IMR-90 (cell line): ENCODE data around the gene ZMYM4. TPM values are rescaled to one million over a fixed set of nuclear protein-coding genes. Genes with fewer than 3 reads are reported as not detected.

Source experiments
- ATAC-seq: fragments of 200-7000 bp; cut with Tn5 transposase; 2 replicates; pipeline ENCODE4 v1.9.1; 2020; ENCODE audit warnings: low read depth, mild to moderate bottlenecking, moderate library complexity
- BruUV-seq: library from RNA; stranded (reverse); fragments of 400-500 nt; replicated peaks from 2 replicates; lab custom pipeline; 2021; lab: Mats Ljungman, UMichigan
- CTCF ChIA-PET: fragments of 300-600 bp; formaldehyde crosslinking; extraction: SDS; loops from one replicate; lab custom pipeline; 2021; ENCODE audit warnings: antibody characterized with exemption; lab: Yijun Ruan, JAX
- POLR2A ChIA-PET: fragments of 300-600 bp; sonication (Branson Sonifier 250); formaldehyde crosslinking; loops from one replicate; lab custom pipeline; 2022; ENCODE audit warnings: antibody characterized with exemption; ENCODE audit not compliant: unreplicated experiment; lab: Charles Lee
- DNase-seq: peaks from one replicate; pipeline ENCODE4 v3.0.0; 2013
- H2AFZ ChIP-seq: replicated peaks from 2 replicates; pipeline ENCODE3; 2013; ENCODE audit warnings: low read length, mild to moderate bottlenecking; ENCODE audit not compliant: poor library complexity
- H2AK5ac ChIP-seq: 2 replicates; pipeline ENCODE4 v1.6.1; 2013; ENCODE audit warnings: low read depth, low read length, inconsistent platforms
- H2AK9ac ChIP-seq: replicated peaks from 2 replicates; pipeline ENCODE3; 2013; ENCODE audit warnings: mild to moderate bottlenecking, low read depth, low read length, moderate library complexity; ENCODE audit not compliant: poor library complexity
- H2BK120ac ChIP-seq: 2 replicates; pipeline ENCODE4 v1.6.1; 2013; ENCODE audit warnings: low read depth, low read length, inconsistent platforms
- H2BK15ac ChIP-seq: 3 replicates; pipeline ENCODE4 v1.6.1; 2013; ENCODE audit warnings: low read depth, low read length, inconsistent platforms
- H2BK20ac ChIP-seq: 2 replicates; pipeline ENCODE4 v1.6.1; 2013; ENCODE audit warnings: low read depth, mild to moderate bottlenecking, inconsistent platforms, low read length, moderate library complexity
- H2BK5ac ChIP-seq: 2 replicates; pipeline ENCODE4 v1.6.1; 2013; ENCODE audit warnings: mild to moderate bottlenecking, low read depth, low read length, inconsistent platforms; ENCODE audit not compliant: poor library complexity, severe bottlenecking
- H3K14ac ChIP-seq: replicated peaks from 2 replicates; pipeline ENCODE4 v1.6.1; 2013; ENCODE audit warnings: low read depth, low read length, inconsistent platforms
- H3K18ac ChIP-seq: 2 replicates; pipeline ENCODE4 v1.6.1; 2013; ENCODE audit warnings: low read depth, low read length, control low read depth
- H3K23ac ChIP-seq: 2 replicates; pipeline ENCODE4 v1.6.1; 2013; ENCODE audit warnings: low read depth, low read length, inconsistent platforms
- H3K27ac ChIP-seq: 2 replicates; pipeline ENCODE4 v1.5.1; 2013; ENCODE audit warnings: mild to moderate bottlenecking, control low read depth, low read length; ENCODE audit not compliant: insufficient read depth
- H3K27me3 ChIP-seq: 2 replicates; pipeline ENCODE4 v1.6.1; 2013; ENCODE audit warnings: low read length; ENCODE audit not compliant: control insufficient read depth, insufficient read depth
- H3K36me3 ChIP-seq: 2 replicates; pipeline ENCODE4 v1.6.1; 2013; ENCODE audit warnings: low read length, mixed read lengths; ENCODE audit not compliant: control insufficient read depth, insufficient read depth
- H3K4ac ChIP-seq: 2 replicates; pipeline ENCODE4 v1.6.1; 2013; ENCODE audit warnings: low read depth, low read length, inconsistent platforms
- H3K4me1 ChIP-seq: 2 replicates; pipeline ENCODE4 v1.6.1; 2013; ENCODE audit warnings: low read length, mixed read lengths; ENCODE audit not compliant: control insufficient read depth, insufficient read depth
- H3K4me2 ChIP-seq: 2 replicates; pipeline ENCODE4 v1.6.1; 2013; ENCODE audit warnings: low read depth, mild to moderate bottlenecking, control low read depth, low read length, moderate library complexity
- H3K4me3 ChIP-seq: 2 replicates; pipeline ENCODE4 v1.5.1; 2013; ENCODE audit warnings: low read depth, mild to moderate bottlenecking, control low read depth, low read length, moderate library complexity; ENCODE audit not compliant: insufficient read depth
- H3K56ac ChIP-seq: 2 replicates; pipeline ENCODE4 v1.6.1; 2013; ENCODE audit warnings: low read length, inconsistent platforms; ENCODE audit not compliant: insufficient read depth; ENCODE audit errors: extremely low read depth
- H3K79me1 ChIP-seq, 2 experiments: 2 replicates each; pipeline ENCODE4 v1.6.1; 2013; ENCODE audit warnings: low read length in 2 of 2, inconsistent platforms in 1 of 2, low read depth in 1 of 2
- H3K9ac ChIP-seq: 2 replicates; pipeline ENCODE4 v1.6.1; 2013; ENCODE audit warnings: low read depth, low read length, control low read depth
- H3K9me1 ChIP-seq: 2 replicates; pipeline ENCODE4 v1.6.1; 2013; ENCODE audit warnings: low read length, inconsistent platforms; ENCODE audit not compliant: insufficient read depth
- H3K9me3 ChIP-seq: 2 replicates; pipeline ENCODE4 v1.6.1; 2013; ENCODE audit warnings: low read length; ENCODE audit not compliant: control insufficient read depth, insufficient read depth
- H4K20me1 ChIP-seq: 2 replicates; pipeline ENCODE4 v1.6.1; 2013; ENCODE audit warnings: low read length, inconsistent platforms; ENCODE audit not compliant: insufficient read depth
- H4K5ac ChIP-seq: 2 replicates; pipeline ENCODE4 v1.6.1; 2013; ENCODE audit warnings: mild to moderate bottlenecking, low read depth, low read length, control low read depth
- H4K8ac ChIP-seq, 2 experiments: 2 replicates each; pipeline ENCODE4 v1.6.1; 2013; ENCODE audit warnings: low read depth in 2 of 2, low read length in 2 of 2, control low read depth in 1 of 2, inconsistent platforms in 1 of 2
- H4K91ac ChIP-seq: 2 replicates; pipeline ENCODE4 v1.6.1; 2013; ENCODE audit warnings: low read depth, low read length, inconsistent platforms; ENCODE audit not compliant: insufficient read depth
- CEBPB ChIP-seq: IDR thresholded peaks from 2 replicates; pipeline ENCODE4 v1.6.1; 2012; ENCODE audit warnings: low read depth, low read length, improper control_type of control experiment
- CTCF ChIP-seq: conservative IDR thresholded peaks from 2 replicates; pipeline ENCODE4 v1.5.1; 2012; ENCODE audit warnings: mild to moderate bottlenecking, low read depth, low read length, improper control_type of control experiment
- ELK1 ChIP-seq: fragments of 150-350 bp; IDR thresholded peaks from 2 replicates; pipeline ENCODE4 v1.6.1; 2016; ENCODE audit warnings: low read depth, mild to moderate bottlenecking, low read length, moderate library complexity, borderline replicate concordance
- MAFK ChIP-seq: IDR thresholded peaks from 2 replicates; pipeline ENCODE4 v1.6.1; 2012; ENCODE audit warnings: low read depth, low read length, improper control_type of control experiment
- RCOR1 ChIP-seq: IDR thresholded peaks from 2 replicates; pipeline ENCODE4 v1.6.1; 2012; ENCODE audit warnings: mild to moderate bottlenecking, low read length, improper control_type of control experiment; ENCODE audit not compliant: insufficient replicate concordance
- RFX5 ChIP-seq: IDR thresholded peaks from 2 replicates; pipeline ENCODE4 v1.8.0; 2012; ENCODE audit warnings: low read depth, mild to moderate bottlenecking, low read length, moderate library complexity
- WGBS, 2 experiments: methylation state at CpG; one replicate each; pipeline versions ENCODE4 v1.1.5 to v1.1.7; 2013; ENCODE audit warnings: missing lambda C conversion rate in 2 of 2; ENCODE audit not compliant: insufficient read length in 1 of 2; ENCODE audit errors: extremely low coverage in 2 of 2; 5-methylcytosine and 5-hydroxymethylcytosine counted together
- dilution Hi-C: fragments of 300-500 bp; cut with HindIII; formaldehyde crosslinking; loops from one replicate; pipeline ENCODE4 v1.14.3; 2018; ENCODE audit warnings: low sequenced_read_pairs; ENCODE audit not compliant: unreplicated experiment
- in situ Hi-C: fragments of 300-500 bp; cut with MboI; formaldehyde crosslinking; loops from 3 replicates; pipeline ENCODE4 v1.14.3; 2019; ENCODE audit warnings: low sequenced_read_pairs, inconsistent platforms, mixed read lengths
- intact Hi-C: fragments of 100-400 bp; cut with micrococcal nuclease; formaldehyde crosslinking; loops from 2 replicates; pipeline ENCODE4 v1.10.0; 2022
- polyA plus RNA-seq, 3 experiments: library from polyadenylated mRNA; depleted of rRNA; stranded (reverse); fragments of >200 nt; gene quantifications; 2 replicates each; pipeline ENCODE4 v1.2.3, GENCODE V29; 2012; ENCODE audit warnings: low replicate concordance in 1 of 3
- total RNA-seq: library from RNA; depleted of rRNA; stranded (reverse); fragments of >200 nt; gene quantifications from 2 replicates; pipeline ENCODE4 v1.2.3, GENCODE V29; 2012

The ZMYM4 gene
- total and polyA plus RNA-seq, 2 of the 4 experiments (the other 2 are of a cell fraction) = 14.7 to 53.8 TPM

- no peak overlapping the region for H2AFZ ChIP-seq
- no peak overlapping the region for H3K14ac ChIP-seq
- H2BK15ac ChIP-seq = no peak overlapping the region
- H3K4me1 ChIP-seq = peaks cover 3% of the 10 kb centered on the region
- BruUV-seq = no TSS peak
- no peak overlapping the region for H4K5ac ChIP-seq
- no peaks in the 10 kb centered on the region for H4K20me1 ChIP-seq
- no peak overlapping the region for H3K27ac ChIP-seq
- no peak overlapping the region for H3K18ac ChIP-seq
- no peak overlapping the region for H2BK120ac ChIP-seq
- WGBS, 2 experiments = 90% methylated on average over 2 of the region's 4 CpGs; no CpG with 5 or more reads in 1 of the 2 experiments
- dilution Hi-C loops (no loop called here), intact Hi-C loops (no loop called here), in situ Hi-C loops (no loop called here)
- ChIA-PET CTCF (no interaction called here), POLR2A (no interaction called here)
- no peak overlapping the region for H2BK5ac ChIP-seq
- H3K23ac ChIP-seq = no peak overlapping the region
- H4K8ac ChIP-seq = no peak overlapping the region
- TF ChIP-seq CTCF = no peak
- no peak for TF ChIP-seq RCOR1
- no peak for TF ChIP-seq CEBPB
- no peak for TF ChIP-seq ELK1
- TF ChIP-seq RFX5 = no peak
- peak; percentile 56 for TF ChIP-seq MAFK
- H3K56ac ChIP-seq = no peak overlapping the region
- H3K9me1 ChIP-seq = no peaks in the 10 kb centered on the region
- no peak overlapping the region for H4K91ac ChIP-seq
- no peaks in the 10 kb centered on the region for H3K27me3 ChIP-seq
- H3K4me3 ChIP-seq = no peak overlapping the region
- no peak overlapping the region for H2BK20ac ChIP-seq
- no peak for ATAC-seq
- H3K4me2 ChIP-seq = no peak overlapping the region
- no peak overlapping the region for H2AK5ac ChIP-seq
- no peak overlapping the region for H3K4ac ChIP-seq
- H3K79me1 ChIP-seq = no peaks in the 10 kb centered on the region; a peak in 1 of 4 replicates
- H2AK9ac ChIP-seq = no peak overlapping the region
- DNase-seq = no peak
- H3K36me3 ChIP-seq = peaks cover 20% of the 10 kb centered on the region
- H3K9me3 ChIP-seq = no peaks in the 10 kb centered on the region
- no peak overlapping the region for H3K9ac ChIP-seq
These were observed 202.6 kb downstream of the ZMYM4 start for GRCh38 chr1:35470977-35471613.
